SK-N-SH (cell line): ENCODE results near the gene TYW1B.
"Not testable (repeated sequence)": the region's sequence is repeated elsewhere in the genome, so short reads cannot be mapped to it uniquely, and the experiment has no call there.

ENCODE experiments used
- ELF1 ChIP-seq: IDR thresholded peaks from 2 replicates; pipeline ENCODE4 v1.4.0; 2012
- EP300 ChIP-seq, 2 experiments: IDR thresholded peaks; 2 replicates each; pipeline versions ENCODE4 v1.4.0 to v1.6.1; 2012; ENCODE audit warnings: borderline replicate concordance in 1 of 2, low read depth in 1 of 2, low read length in 1 of 2
- TF ChIP-seq, protein P1 (sequence below): IDR thresholded peaks from 2 replicates; pipeline ENCODE4 v1.4.0; 2012; ENCODE audit warnings: low read depth, borderline replicate concordance

DNA sequence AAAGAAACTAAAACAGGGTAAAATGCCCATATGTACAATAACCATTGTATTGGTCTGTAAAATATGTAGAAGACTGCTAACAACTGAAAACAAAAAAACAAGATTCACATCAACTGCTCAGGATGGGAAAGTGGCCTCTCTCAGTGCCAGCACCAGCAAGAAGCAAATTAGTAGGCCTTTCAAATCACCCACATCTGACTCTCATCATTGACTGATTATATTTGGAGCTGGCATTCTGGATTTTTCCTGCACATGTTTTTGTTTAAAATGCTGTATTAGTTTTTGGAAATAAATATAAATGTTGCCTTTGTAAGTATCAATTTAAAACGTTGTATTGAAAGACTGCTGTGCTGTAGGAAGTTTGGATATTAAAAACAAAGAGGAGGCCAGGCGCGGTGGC is 161.0 kb downstream of the TYW1B start:
- TF ChIP-seq, protein P1, sequence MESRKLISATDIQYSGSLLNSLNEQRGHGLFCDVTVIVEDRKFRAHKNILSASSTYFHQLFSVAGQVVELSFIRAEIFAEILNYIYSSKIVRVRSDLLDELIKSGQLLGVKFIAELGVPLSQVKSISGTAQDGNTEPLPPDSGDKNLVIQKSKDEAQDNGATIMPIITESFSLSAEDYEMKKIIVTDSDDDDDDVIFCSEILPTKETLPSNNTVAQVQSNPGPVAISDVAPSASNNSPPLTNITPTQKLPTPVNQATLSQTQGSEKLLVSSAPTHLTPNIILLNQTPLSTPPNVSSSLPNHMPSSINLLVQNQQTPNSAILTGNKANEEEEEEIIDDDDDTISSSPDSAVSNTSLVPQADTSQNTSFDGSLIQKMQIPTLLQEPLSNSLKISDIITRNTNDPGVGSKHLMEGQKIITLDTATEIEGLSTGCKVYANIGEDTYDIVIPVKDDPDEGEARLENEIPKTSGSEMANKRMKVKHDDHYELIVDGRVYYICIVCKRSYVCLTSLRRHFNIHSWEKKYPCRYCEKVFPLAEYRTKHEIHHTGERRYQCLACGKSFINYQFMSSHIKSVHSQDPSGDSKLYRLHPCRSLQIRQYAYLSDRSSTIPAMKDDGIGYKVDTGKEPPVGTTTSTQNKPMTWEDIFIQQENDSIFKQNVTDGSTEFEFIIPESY, result not testable (repeated sequence)
- not testable (repeated sequence) for TF ChIP-seq EP300 (IDR thresholded peaks at IDR 0.05; ENCODE audit: borderline replicate concordance in 1 of 2, low read depth in 1 of 2, low read length in 1 of 2); ELF1
